ENCODE data around the gene GPRASP1. TPM values are rescaled to one million over a fixed set of nuclear protein-coding genes. Genes with fewer than 3 reads are reported as not detected.
"Not testable (repeated sequence)": the region's sequence is repeated elsewhere in the genome, so short reads cannot be mapped to it uniquely, and the experiment has no call there.

The GPRASP1 gene
- total RNA-seq: 0.58 and 1.9 TPM in 2 replicates

DNA sequence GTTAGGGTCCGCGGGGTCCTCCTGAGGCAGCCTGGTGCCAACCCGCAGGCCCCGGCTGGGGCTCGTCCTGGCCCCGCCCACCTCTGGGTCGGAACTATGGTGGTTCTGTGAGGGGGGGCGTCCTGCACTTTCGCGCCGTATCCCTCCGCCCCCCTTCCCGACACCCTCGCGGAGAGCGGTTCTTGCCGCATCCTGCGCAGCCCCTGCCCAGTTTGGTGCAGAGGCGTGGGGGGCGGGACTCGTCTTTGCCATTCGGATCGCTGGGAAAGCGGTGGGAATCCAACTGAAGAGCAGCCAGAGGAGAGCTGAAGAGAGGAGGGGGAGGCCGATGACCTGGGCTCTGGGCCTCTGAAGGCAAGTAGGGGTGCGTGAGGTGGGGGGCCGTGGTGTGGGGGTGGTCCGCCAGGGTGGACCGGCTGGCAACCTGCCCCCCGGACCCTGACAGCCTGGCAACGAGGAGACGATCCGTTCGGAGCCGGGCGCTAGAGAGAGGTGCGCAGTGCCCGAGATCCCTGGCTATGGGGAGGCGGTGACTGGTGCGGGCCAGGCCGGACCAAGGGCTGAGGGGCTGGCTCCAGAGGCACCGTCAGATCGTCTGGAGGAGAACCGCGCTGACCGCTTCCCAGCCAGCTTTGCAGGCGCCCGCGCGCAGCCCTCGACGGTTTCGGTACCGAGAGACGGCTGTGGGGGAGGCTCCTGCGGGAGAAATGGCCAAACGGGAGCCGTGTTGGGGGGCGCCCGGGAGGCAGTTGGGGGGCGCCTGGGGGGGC lies at the start of gene GPRASP1:
Gene GPRASP1 (plus strand): TSS at position 242 of the 770 bp plus-strand sequence. CDS start 2,431 bp downstream, outside the sequence.
- no peak for DNase-seq (ENCODE audit: extremely low read depth, low read depth, low spot score)

- no peak for DNase-seq (ENCODE audit: extremely low read depth, low read depth, low spot score)
Measured at GRCh38 chrX:102604327-102604726, 47.0 kb upstream of the GPRASP1 start.

DNA sequence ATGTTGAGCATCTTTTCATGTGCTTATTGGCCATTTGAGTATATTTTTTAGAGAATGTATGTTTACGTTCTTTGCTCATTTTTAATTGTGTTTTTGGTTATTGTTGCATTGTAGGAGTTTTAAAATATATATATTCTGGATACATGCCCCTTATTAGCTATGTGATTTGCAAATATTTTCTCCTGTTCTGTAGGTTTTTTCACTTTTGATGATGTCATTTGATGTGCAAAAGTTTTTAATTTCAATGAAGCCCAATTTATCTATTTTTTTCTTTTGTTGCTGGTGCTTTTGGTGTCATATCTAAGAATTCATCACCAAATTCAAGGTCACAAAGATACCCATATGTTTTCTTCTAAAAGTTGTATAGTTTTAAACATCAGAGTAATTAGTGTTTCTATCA lies 45.2 kb upstream of the GPRASP1 start:
- DNase-seq (ENCODE audit: extremely low read depth, low read depth, low spot score): no peak

DNA sequence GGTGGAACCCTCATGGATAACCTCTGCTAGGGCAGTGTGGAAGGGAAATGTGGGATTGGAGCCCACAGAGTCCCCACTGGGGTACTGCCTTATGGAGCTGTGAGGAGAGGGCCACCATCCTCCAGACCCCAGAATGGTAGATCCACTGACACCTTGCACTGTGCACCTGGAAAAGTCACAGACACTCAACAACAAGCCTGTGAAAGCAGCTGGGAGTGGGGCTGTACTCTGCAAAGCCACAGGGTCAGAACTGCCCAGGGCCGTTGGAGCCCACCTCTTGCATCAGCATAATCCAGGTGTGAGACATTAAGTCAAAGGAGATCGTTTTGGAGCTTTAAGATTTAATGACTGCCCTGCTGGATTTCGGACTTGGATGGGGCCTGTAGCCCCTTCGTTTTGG lies 40.4 kb upstream of the GPRASP1 start:
- no peak for DNase-seq (ENCODE audit: extremely low read depth, low read depth, low spot score)

DNA sequence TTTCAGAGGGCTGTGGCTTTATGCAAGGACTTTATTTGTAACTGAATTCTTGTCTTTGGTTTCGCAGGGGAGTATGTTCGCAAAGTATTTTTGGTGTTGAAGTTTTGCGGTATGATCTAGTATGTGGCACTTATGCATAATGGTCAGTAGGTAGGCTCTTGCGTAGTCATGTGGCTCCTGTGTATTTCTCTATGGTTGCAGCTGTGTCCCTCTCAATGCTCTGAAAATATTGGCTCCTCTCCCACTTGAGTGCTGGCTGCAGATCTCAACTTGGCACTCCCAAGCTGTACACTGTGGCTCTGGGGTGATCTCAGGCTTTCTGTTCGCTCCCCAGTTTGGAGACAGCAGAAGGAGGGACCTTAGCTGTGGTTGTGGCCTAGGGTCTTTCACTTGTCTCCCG lies 27.2 kb upstream of the GPRASP1 start:
- DNase-seq (ENCODE audit: extremely low read depth, low read depth, low spot score): no peak

GRCh38 chrX:102627640-102628039 lies 23.6 kb upstream of the GPRASP1 start:
- no peak for DNase-seq (ENCODE audit: extremely low read depth, low read depth, low spot score)

- DNase-seq (ENCODE audit: extremely low read depth, low read depth, low spot score): no peak
Measured at GRCh38 chrX:102637561-102637960, 13.7 kb upstream of the GPRASP1 start.

GRCh38 chrX:102650903-102651241 lies 411 bp upstream of the GPRASP1 start:
- DNase-seq (ENCODE audit: extremely low read depth, low read depth, low spot score): no peak

DNA sequence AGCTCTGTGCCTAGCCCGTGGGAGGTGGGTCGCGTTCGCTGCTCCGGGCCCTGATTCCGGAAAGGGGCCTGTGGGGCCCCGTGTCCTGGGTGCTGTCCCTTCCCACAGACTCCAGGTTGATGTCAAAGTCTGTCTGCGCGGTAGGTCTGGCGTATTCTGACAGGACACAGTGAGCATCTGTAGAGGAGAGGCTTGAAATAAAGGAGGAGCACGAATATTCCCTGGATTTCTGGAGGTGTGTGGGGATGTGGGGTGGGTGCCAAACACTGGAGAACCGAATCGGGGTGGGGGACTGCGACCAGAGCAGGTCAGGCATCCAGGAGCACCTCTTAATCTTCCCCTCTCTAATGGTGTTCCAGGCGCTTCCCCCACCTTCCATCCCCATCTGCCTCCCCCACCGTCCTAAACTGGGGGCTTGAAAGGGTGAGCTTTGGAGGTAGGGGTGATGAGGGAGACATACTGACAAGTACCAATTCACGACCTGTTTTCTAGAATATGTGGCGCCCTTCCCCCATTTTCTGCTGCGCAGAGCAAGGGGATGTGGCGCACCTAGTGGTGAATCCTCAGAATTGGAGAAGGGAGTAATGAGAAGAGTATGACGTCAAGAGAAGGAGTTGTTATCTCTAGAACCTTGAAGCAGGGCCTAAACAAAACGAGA lies 877 bp downstream of the GPRASP1 start:
- DNase-seq (ENCODE audit: extremely low read depth, low read depth, low spot score): no peak

- no peak for DNase-seq (ENCODE audit: extremely low read depth, low read depth, low spot score)
Measured at GRCh38 chrX:102654696-102655095, 3.4 kb downstream of the GPRASP1 start.

DNA sequence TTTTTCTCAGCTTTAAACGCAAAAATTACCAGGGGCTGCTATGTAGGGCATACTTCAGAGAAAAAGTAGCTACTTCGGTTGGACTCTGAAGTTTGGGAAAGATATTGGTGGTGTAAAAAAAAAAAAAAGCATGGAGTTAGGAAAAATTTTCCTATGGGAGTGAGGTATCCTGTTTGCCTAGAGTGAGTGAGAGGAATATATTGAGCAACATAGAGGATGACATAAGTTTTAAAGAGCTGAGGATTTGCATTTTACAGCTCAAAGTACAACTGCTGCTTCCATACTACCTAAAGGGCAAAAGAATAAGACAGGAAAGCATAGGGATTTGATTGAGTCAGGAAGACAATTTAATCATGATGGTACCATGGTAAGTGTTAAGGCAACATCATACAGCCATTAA lies 7.3 kb downstream of the GPRASP1 start:
- DNase-seq (ENCODE audit: extremely low read depth, low read depth, low spot score): no peak

GRCh38 chrX:102659790-102660757 lies 8.8 kb downstream of the GPRASP1 start:
- DNase-seq (ENCODE audit: extremely low read depth, low read depth, low spot score): no peak

DNA sequence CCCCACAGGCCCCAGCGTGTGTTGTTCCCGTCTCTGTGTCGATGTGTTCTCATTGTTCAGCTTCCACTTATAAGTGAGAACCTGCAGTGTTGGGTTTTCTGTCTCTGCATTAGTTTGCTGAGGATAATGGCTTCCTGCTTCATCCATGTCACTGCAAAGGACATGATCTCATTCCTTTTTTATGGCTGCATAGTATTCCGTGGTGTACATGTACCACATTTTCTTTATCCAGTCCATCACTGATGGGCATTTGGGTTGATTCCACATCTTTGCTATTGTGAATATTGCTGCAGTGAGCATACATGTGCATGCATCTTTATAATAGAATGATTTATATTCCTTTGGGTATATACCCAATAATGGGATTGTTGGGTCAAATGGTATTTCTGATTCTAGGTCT lies 12.5 kb downstream of the GPRASP1 start:
- DNase-seq (ENCODE audit: extremely low read depth, low read depth, low spot score): not testable (repeated sequence)

- not testable (repeated sequence) for DNase-seq (ENCODE audit: extremely low read depth, low read depth, low spot score)
Measured at GRCh38 chrX:102667034-102667433, 15.8 kb downstream of the GPRASP1 start.

DNA sequence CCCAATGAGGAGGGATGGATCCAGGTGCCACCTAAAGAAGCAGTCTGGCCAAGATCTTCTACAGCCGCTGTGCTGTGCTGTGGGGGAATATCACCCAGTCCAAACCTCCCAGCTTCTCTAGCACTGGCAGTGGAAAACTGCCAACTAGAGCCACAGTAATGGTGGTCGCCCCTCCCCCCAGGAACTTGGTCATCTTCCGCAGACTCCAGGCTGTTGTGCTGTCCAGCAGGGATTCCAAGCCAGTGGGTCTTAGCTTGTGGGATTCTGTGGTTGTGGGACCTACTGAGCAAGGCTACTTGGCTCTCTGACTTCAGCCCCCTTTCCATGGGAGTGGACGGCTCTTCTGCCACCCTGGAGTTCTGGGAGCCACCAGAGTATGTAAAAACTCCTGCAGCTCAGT lies 18.2 kb downstream of the GPRASP1 start:
- no peak for DNase-seq (ENCODE audit: extremely low read depth, low read depth, low spot score)

- DNase-seq (ENCODE audit: extremely low read depth, low read depth, low spot score): no peak
Measured at GRCh38 chrX:102672856-102673255, 21.6 kb downstream of the GPRASP1 start.

DNA sequence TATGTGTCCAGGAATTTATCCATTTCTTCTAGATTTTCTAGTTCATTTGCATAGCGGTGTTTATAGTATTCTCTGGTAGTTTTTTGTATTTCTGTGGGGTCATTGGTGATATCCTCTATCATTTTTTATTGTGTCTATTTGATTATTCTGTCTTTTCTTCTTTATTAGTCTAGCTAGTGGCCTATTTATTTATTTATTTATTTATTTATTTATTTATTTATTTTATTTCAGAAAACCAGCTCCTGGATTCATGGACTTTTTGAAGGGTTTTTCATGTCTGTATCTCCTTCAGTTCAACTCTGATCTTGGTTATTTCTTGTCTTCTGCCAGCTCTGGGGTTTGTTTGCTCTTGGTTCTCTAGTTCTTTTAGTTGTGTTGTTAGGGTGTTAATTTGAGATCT lies 26.2 kb downstream of the GPRASP1 start:
- not testable (repeated sequence) for DNase-seq (ENCODE audit: extremely low read depth, low read depth, low spot score)

DNA sequence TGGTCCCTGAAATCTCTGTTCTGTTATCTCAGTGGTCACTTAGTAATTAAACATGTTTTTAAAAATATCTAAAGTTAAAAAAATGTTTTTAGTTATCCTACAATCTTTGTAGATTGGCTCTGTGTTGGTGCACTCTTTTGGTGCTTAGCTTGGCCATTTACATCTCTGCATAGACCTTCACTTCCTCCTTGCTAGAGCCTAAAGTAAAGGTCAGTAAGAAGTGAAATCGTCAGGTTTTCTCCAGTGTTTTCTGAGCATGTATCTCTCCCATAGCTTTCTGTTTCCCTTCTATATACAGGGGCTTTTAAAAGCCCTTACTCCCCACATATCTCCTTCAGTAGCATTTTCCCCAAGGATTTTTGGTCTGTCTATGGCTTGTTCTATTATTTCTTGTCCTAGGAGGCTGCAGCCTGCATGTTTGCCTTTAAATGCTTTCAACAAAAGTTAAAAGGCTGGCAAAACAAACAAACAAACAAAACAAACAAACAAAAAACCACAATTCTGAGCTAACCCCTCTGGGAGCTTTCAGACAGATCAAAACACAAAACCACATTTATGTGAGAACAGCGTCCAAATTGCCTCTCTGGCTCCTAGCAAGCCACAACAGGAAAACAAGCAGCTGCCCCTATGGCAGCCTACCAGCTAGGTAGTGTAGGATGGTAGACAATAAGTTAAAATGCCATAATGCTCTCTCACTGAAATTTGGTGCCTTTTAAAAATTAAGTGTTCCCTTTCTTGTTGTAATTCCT lies 33.7 kb downstream of the GPRASP1 start:
- DNase-seq (ENCODE audit: extremely low read depth, low read depth, low spot score): no peak

DNA sequence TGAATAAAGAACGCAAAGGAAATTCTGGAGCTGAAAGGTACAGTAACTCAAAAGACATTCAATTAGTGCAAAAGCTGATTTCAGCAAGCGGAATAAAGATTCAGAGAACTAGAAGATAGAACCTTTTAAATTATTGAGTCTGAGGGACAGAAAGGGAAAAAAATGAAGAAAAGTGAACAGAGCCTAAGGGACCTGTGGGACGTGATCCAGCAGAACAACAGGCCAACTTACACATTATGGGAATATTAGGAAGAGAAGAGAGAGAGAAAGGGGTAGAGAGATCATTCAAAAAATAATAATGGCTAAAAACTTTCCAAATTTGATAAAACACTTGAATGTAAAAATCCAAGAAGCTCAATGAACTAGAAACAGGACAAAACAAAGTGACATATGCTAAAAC lies 43.5 kb downstream of the GPRASP1 start:
- no peak for DNase-seq (ENCODE audit: extremely low read depth, low read depth, low spot score)

- DNase-seq (ENCODE audit: extremely low read depth, low read depth, low spot score): no peak
Measured at GRCh38 chrX:102696306-102696705, 45.0 kb downstream of the GPRASP1 start.

DNA sequence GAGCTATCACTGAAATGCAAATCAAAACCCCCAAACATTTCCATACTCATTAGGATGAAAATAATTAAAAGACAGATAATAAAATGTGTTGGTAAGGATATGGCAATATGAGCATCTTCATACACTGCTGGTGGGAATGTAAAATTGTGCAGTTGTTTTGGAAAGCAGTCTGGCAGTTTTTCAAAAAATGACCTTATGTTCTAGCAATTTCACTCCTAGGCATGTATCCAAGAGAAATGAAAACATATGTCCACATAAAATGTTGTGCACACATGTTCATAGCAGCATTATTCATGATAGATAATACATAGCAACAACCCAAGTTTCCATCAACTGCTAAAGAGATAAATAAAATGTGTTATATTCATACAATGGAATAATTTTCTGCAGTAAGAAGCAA lies 46.2 kb downstream of the GPRASP1 start:
- DNase-seq (ENCODE audit: extremely low read depth, low read depth, low spot score): no peak

Measured in glomerular endothelial cell (primary cell).